Activated T-cell treated with anti-CD3 and anti-CD28 coated beads for 1 hour (primary cell): ENCODE data around the gene GTF2F2.
"Not testable (repeated sequence)": the region's sequence is repeated elsewhere in the genome, so short reads cannot be mapped to it uniquely, and the experiment has no call there.

Experiments used
- DNase-seq: peaks from one replicate; pipeline ENCODE4 v3.0.0-alpha.2; 2020; ENCODE audit warnings: low read depth

Gene GTF2F2

GRCh38 chr13:45180303-45180702 is 60.0 kb downstream of the GTF2F2 start:
- DNase-seq = no peak

- DNase-seq = no peak
Measured at GRCh38 chr13:45180713-45181601, 60.6 kb downstream of the GTF2F2 start.

DNA sequence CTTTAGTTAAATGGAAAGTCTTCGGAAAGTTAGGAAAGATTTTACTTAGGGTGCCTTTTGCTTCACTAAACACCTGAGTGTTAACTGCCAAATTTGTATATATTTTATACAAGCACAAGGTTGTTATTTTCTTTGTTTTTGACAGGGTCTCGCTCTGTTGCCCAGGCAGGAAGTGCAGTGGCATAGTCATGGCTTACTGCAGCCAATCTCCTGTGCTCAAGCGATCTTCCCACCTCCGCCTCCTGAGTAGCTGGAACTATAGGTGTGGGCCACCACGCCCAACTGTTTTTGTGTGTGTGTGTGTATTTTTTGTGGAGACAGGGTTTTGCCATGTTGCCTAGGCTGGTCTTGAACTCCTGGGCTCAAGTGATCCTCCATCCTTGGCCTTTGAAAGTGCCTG is 64.4 kb downstream of the GTF2F2 start:
- DNase-seq = no peak

DNA sequence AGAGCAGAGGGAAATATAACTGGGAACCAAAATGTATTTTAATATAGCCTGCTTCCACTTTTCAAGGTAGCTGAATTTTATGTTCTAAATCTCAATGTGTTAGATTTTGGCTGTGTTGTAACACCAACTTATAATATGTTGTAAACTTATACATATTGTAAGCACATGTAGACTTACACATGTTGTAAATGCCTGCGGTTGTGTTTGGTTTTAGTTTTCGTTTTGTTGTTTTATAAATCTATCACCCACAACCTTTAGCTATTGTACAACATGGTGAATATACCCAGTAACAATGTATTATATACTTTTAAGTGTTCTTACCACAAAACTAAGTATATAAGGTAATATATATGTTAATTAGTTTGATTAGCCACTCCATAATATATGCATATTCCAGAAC is 65.0 kb downstream of the GTF2F2 start:
- DNase-seq = no peak

- DNase-seq = not testable (repeated sequence)
Measured at GRCh38 chr13:45189077-45189476, 68.8 kb downstream of the GTF2F2 start.

DNA sequence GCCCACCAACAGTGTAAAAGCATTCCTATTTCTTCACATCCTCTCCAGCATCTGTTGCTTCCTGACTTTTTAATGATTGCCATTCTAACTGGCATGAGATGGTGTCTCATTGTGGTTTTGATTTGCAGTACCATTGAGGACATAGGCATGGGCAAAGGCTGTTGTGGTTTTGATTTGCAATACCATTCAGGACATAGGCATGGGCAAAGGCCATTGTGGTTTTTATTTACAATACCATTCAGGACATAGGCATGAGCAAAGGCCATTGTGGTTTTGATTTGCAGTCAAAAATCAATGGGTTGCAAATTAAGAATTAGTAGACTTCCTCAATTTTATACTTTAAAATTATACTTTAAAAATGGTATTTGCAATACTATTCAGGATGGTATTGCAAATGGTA is 69.2 kb downstream of the GTF2F2 start:
- not testable (repeated sequence) for DNase-seq

- DNase-seq = no peak
Measured at GRCh38 chr13:45191874-45192273, 71.6 kb downstream of the GTF2F2 start.

DNA sequence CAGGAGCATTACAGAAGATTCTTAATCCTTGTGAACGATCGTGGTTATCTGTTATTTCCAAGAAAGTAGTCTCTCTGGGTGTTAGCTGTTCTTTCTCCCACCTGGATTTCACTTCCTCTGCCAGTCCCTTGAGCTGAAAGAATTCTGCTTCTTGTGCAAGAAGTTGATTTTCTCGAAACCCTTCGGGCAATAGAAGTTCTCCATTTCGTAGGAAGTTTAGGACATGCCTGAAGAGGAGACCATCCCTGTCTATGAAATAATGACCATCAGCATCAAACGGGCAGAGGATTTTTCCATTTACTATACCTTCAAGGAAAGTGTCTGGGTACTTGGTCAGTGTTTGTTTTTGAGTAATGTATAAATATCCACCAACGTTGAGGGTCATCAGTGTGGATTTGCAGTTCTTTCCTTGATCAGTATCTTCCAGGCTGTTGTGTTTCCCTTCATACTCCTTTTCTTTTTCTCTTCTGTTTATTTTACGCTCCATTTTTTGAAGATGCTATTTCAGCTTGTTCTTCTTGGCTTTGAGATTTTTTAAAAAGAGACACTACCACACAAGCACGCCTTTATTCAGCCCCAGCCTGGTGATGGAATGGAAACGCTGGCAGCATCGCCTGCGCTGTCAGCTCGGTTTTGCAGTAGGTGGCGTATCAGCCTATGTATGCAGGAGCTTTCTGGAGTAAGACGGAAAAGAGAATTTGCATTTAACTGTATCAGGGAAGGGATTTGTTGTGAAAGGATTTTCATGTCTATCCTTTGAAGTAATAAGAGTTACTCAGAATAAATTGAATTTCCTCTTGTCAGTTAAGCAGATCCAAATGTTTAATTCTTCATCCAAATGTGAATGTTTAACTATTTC is 74.0 kb downstream of the GTF2F2 start:
- no peak for DNase-seq

- DNase-seq = no peak
Measured at GRCh38 chr13:45195421-45195820, 75.1 kb downstream of the GTF2F2 start.

DNA sequence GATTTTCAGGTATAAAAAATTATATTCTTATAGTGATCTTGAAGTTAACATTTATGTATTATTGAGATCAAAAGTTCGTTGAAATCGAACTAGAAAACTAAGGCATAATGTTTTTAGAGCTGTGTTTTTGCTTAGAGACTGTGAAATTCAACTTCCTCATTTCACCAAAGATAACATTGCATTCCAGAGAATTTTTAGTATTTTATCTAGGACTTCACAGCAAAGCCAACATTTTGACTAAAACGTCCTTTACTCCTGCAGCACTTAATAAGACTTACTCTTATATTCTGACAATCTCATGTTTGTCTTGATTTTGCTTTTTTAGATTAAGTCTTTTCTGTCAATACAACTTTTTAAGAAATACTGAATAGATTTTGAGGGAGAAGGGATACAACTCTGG is 75.8 kb downstream of the GTF2F2 start:
- no peak for DNase-seq

GRCh38 chr13:45196622-45197021 is 76.3 kb downstream of the GTF2F2 start:
- DNase-seq = no peak

- DNase-seq = no peak
Measured at GRCh38 chr13:45198041-45198440, 77.7 kb downstream of the GTF2F2 start.

GRCh38 chr13:45198924-45199323 is 78.6 kb downstream of the GTF2F2 start:
- DNase-seq = no peak

DNA sequence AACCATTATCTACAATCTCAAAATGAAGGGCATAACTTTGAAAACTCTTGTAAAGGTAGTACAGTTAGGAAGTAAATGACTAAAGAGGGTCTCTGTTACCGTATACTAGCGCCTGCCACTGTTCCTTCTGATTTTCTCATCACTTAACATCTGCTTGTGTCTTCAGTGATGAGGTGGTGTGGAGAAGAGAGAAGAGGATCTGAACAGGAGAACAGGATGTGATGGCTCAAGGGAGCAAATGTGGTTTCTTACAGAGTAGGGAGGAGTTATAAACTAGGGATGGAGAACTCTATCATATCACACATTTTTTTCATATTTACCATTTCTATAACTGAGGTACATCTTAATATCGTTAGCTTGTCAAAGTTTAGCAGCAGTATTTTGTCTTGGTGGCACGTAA is 79.4 kb downstream of the GTF2F2 start:
- no peak for DNase-seq

DNA sequence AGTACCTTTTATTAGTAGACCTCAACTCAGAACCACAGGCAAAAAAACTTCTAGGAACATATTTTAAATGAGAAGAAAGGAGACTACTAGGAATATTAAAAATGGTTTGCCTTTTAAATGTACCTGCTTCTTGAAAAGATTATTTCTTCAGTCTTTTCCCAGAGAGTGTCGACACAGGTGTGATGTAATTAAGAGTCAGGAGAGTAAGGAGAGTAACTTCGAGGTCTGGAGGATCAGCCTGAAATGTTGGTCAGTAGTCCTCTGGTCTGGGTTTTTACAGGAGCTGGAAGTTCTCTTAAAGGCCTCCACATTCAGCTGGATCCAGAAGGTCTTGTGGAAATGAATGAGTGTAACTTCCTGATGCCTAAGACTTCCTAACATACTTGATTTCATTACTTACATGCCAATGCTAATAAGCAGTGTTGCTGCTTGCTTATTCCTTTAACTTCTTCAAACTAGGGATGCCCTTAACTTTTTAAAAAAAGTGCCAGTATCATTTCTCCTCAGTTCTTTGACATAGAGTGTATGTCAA is 80.5 kb downstream of the GTF2F2 start, which contains the start of gene KCTD4:
Gene KCTD4 (minus strand): TSS at position 345 of the 532 bp plus-strand sequence. CDS start 6,478 bp downstream, outside the sequence.
- no peak for DNase-seq

DNA sequence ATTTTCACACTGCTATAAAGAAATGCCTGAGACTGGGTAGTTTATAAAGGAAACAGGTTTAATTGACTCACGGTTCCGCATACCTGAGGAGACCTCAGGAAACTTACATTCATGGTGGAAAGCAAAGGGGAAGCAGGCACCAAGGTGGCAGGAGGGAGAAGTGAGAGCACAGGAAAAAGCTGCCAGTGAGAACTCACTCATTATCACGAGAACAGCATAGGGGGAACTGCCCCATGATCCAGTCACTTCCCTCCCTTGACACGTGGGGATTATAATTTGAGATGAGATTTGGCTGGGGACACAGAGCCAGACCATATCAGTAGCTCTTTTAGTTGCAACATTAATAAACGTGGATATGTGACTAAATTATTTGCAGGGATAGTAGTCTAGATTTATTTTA is 84.8 kb downstream of the GTF2F2 start:
- no peak for DNase-seq

DNA sequence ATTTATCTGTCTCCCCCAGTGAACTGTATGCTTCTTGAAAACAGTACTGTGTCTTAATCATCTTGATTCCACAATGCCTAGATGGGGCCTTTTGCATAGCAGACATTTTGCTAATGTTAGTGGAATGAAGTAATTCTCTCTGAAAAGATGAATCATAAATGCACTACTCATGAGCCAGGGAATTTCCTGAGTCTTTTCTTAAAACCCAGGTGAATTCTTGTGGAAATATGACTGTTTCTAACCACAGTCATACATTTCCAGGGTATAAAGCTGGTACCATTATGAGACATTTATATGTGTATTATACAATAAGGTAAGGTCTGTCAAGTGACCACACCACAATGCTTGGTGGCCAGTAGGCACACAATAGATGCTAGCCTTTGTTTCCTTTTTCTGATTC is 86.0 kb downstream of the GTF2F2 start:
- no peak for DNase-seq

DNA sequence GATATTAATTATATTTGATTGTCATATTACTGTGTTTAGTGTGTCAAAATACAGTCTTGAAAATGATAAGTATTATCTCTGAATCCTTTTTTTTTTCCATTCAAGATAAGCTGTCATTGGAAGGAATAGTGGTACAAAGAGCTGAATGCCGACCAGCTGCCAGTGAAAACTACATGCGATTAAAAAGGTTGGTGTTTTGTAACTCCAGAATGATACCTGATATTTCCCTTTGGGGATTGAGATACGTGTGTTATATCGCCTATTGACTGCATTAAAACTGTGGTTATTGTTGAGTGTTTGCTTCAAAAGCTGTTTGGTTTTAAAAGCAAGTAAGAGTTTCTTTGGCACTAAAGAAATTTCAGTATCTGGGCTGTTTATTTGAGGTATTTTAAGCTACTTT is 87.0 kb downstream of the GTF2F2 start:
- DNase-seq = no peak

GRCh38 chr13:45208132-45208531 is 87.8 kb downstream of the GTF2F2 start:
- no peak for DNase-seq

GRCh38 chr13:45209229-45209628 is 88.9 kb downstream of the GTF2F2 start:
- DNase-seq = no peak

GRCh38 chr13:45215392-45216077 is 95.2 kb downstream of the GTF2F2 start:
- DNase-seq = no peak

GRCh38 chr13:45216193-45216592 is 95.9 kb downstream of the GTF2F2 start:
- no peak for DNase-seq
